Bronchial epithelial cell (primary cell): Measurements from ENCODE around the gene CCDC15. TPM values are rescaled to one million over a fixed set of nuclear protein-coding genes. Genes with fewer than 3 reads are reported as not detected.
"Not testable (repeated sequence)": the region's sequence is repeated elsewhere in the genome, so short reads cannot be mapped to it uniquely, and the experiment has no call there.

ENCODE experiments used
- DNase-seq: peaks from one replicate; pipeline ENCODE4 v3.0.0-alpha.2; 2010; ENCODE audit warnings: low read depth
- FAIRE-seq: peaks from 2 replicates; lab custom pipeline; 2011; peaks lifted over from hg19 to GRCh38; lab: Jason Lieb, UNC
- H3K27me3 ChIP-seq: 2 replicates; pipeline ENCODE4 v1.5.1; 2011; ENCODE audit warnings: low read length; ENCODE audit not compliant: control insufficient read depth, insufficient read depth
- H3K36me3 ChIP-seq: 2 replicates; pipeline ENCODE4 v1.5.1; 2011; ENCODE audit warnings: low read length; ENCODE audit not compliant: control insufficient read depth, insufficient read depth
- H3K4me3 ChIP-seq: 2 replicates; pipeline ENCODE4 v1.5.1; 2011; ENCODE audit warnings: mild to moderate bottlenecking, low read depth, low read length, control low read depth
- CTCF ChIP-seq: IDR thresholded peaks from 2 replicates; pipeline ENCODE4 v1.5.1; 2011; ENCODE audit warnings: mild to moderate bottlenecking, moderate library complexity, low read length, control low read depth, inconsistent platforms; ENCODE audit not compliant: insufficient read depth, severe bottlenecking
- total RNA-seq: library from RNA; depleted of rRNA; stranded (reverse); fragments of >200 nt; gene quantifications from 2 replicates; pipeline ENCODE4 v1.2.1, GENCODE V29; 2014

Gene CCDC15
- total RNA-seq, 1 donor from 2014 or later, result 1.1 TPM

- no peak for TF ChIP-seq CTCF
- DNase-seq (peak; percentile 90), FAIRE-seq (no peak)
- Histone ChIP-seq H3K27me3 (no peaks in the 10 kb centered on the region), H3K4me3 (no peak overlapping the region), H3K36me3 (no peaks in the 10 kb centered on the region)
These were observed 82.9 kb downstream of the CCDC15 start for GRCh38 chr11:125036933-125037332.

- Histone ChIP-seq H3K27me3 (no peaks in the 10 kb centered on the region), H3K4me3 (no peak overlapping the region), H3K36me3 (no peaks in the 10 kb centered on the region)
- DNase-seq (peak; percentile 81), FAIRE-seq (no peak)
- no peak for TF ChIP-seq CTCF
These were observed 95.3 kb downstream of the CCDC15 start for GRCh38 chr11:125049164-125049792.

DNA sequence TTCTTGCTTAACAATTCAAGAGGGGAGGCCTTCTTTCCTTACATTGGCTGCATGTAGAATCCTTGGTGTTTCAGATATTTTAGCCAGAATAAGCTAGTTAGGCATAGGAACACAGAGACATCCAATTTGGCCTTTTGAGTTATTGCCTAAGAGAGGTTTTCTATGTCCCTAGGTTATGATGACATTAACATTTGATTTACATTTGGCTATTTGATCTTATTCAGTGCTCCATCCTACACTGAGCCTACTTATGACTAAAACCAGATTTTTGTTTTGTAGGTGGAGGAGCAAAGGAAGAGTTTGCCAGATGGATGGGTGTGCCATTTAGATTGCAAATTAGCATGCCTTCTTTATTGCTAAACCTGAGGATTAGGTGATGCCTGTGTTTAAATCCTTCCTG is 98.0 kb downstream of the CCDC15 start:
- Histone ChIP-seq H3K36me3 (no peaks in the 10 kb centered on the region), H3K4me3 (no peak overlapping the region), H3K27me3 (no peaks in the 10 kb centered on the region)
- DNase-seq (no peak), FAIRE-seq (no peak)
- no peak for TF ChIP-seq CTCF

DNA sequence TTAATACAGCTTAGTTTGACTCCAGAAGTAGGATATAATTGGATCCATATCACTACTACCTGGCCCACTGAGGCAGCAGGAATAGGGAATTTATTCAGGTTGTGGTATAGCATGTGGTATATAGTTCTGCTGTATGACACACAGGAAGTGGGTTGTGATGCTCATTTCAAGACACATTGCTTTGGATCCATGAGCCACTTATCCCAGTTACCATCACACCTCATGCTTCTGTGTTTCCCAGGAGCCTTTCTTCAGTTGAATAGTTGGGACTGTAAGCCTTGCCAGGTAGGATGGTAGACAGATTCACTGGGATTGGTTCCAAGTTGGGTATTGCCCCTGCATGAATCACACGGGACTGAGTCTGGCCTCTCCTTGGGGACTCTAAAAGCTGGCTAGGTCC is 99.2 kb downstream of the CCDC15 start:
- no peak for TF ChIP-seq CTCF
- H3K27me3 ChIP-seq, result no peaks in the 10 kb centered on the region
- DNase-seq, result peak; percentile 56
- H3K4me3 ChIP-seq, result no peak overlapping the region
- no peaks in the 10 kb centered on the region for H3K36me3 ChIP-seq
- FAIRE-seq, result no peak

- Histone ChIP-seq H3K27me3 (no peaks in the 10 kb centered on the region), H3K36me3 (no peaks in the 10 kb centered on the region), H3K4me3 (no peak overlapping the region)
- peak; percentile 50 for DNase-seq
- no peak for TF ChIP-seq CTCF
- FAIRE-seq, result no peak
These were observed 101.2 kb downstream of the CCDC15 start for GRCh38 chr11:125055107-125055715.

- H3K4me3 ChIP-seq, FAIRE-seq, H3K36me3 ChIP-seq, H3K27me3 ChIP-seq, DNase-seq: not testable (repeated sequence)
These were observed 102.1 kb downstream of the CCDC15 start for GRCh38 chr11:125056111-125056510.
